ENCODE results near the gene PDXK. TPM values are rescaled to one million over a fixed set of nuclear protein-coding genes. Genes with fewer than 3 reads are reported as not detected.

The PDXK gene
- total and polyA plus RNA-seq, 10 of the 15 experiments (the other 5 are each of a cell fraction or from before 2014, with no cell fraction given): 3.7 to 141 (median 60.0) TPM

DNA sequence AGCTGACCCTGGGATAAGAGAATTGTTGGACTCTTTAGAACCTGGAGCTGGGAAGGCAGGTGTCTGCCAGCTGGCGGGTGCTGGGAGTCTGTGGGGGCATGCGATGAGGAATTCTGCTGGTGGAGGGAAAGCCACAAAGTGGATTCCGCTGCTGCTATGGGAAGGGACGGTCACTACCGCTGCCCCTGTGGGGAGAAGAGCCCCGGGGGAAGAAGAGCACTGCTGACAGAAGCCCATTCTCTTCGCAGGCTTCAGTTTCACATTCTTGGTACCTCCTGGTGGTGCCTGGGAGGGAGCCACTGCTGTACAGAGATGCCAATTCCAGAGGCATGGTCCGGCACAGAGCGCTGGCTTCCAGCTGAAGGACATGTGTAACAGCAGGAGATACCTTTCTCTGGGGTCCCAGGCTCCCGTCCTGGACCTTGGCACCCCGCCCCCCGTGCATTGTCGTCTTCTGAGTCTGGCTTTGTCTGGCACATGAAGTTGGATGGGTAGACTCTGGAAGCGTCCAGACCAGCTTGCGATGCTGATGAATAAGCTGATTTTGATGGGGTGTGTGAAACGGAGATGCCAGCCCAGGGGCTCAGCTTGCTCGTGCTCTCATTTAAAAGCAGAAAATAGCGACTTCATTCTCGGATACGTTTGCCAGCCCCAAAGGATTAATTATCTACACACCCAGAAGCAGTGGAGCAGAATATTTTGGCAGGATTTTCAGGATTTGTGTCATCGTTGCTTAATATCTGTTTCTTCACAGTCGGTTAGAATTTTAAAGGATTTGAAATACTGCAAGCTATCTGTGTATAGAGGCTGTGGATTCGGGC, 13.2 kb downstream of the PDXK start:
- ChIA-PET RAD21 (ENCODE audit: unreplicated experiment) (no interaction called here), CTCF (no interaction called here), SMC1A (ENCODE audit: uncharacterized antibody, unreplicated experiment) (interaction anchor here (0.6 kb wide), 1 partner anchor 206 kb away, joined by 3 read pairs; no protein-coding TSS in a partner anchor), POLR2A (no interaction called here)
- Histone ChIP-seq H4K20me1 (ENCODE audit: control insufficient read depth, insufficient read depth) (no peaks in the 10 kb centered on the region; the same call in 1 of the 2 replicates), H3K27me3 (replicated peaks in 1 of 2; ENCODE audit: control insufficient read depth in 2 of 2, insufficient read depth in 2 of 2, low read length in 1 of 2) (no peaks in the 10 kb centered on the region), H3K4me2 (ENCODE audit: control insufficient read depth, insufficient read depth) (no peak overlapping the region), H3K27ac (ENCODE audit: control insufficient read depth, insufficient read depth) (no peak overlapping the region), H3K4me3 (no peak overlapping the region), H3K9me3 (replicated peaks; ENCODE audit: control insufficient read depth, insufficient read depth, low read length) (no peaks in the 10 kb centered on the region), H3K4me1 (ENCODE audit: control insufficient read depth, insufficient read depth, low read length) (peaks cover 17% of the 10 kb centered on the region), H3K79me2 (ENCODE audit: control insufficient read depth, insufficient read depth, low read length) (peaks cover 29% of the 10 kb centered on the region), H2AFZ (ENCODE audit: control insufficient read depth, low read depth, low read length) (no peak overlapping the region), H3K36me3 (ENCODE audit: control insufficient read depth in 2 of 2, insufficient read depth in 2 of 2, low read length in 1 of 2) (peaks cover 7 to 11% of the 10 kb centered on the region in 2 experiments; a peak in 3 of 4 replicates), H3K9ac (ENCODE audit: control insufficient read depth, insufficient read depth, low read length) (no peak overlapping the region)
- DNase-seq (ENCODE audit: low read depth, low spot score): no peak
- ATAC-seq: no peak
- BruUV-seq (replicated peaks): no TSS peak
- in situ Hi-C loops (cut with MboI): no loop called here
- TF ChIP-seq, protein P1, sequence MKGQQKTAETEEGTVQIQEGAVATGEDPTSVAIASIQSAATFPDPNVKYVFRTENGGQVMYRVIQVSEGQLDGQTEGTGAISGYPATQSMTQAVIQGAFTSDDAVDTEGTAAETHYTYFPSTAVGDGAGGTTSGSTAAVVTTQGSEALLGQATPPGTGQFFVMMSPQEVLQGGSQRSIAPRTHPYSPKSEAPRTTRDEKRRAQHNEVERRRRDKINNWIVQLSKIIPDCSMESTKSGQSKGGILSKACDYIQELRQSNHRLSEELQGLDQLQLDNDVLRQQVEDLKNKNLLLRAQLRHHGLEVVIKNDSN (IDR thresholded peaks at IDR 0.05; ENCODE audit: borderline replicate concordance, extremely low read length, insufficient read depth, low read depth, low read length): no peak
- TF ChIP-seq PML (IDR thresholded peaks at IDR 0.05; ENCODE audit: low read length) (no peak), RAD51 (IDR thresholded peaks at IDR 0.05) (no peak), FOXK2 (IDR thresholded peaks at IDR 0.05) (no peak), SMARCA5 (IDR thresholded peaks at IDR 0.05) (no peak), YBX1 (IDR thresholded peaks at IDR 0.05) (no peak), RB1 (IDR thresholded peaks at IDR 0.05; ENCODE audit: borderline replicate concordance) (no peak), CHD4 (IDR thresholded peaks at IDR 0.05) (no peak), HDAC6 (IDR thresholded peaks at IDR 0.05; ENCODE audit: unreplicated experiment) (no peak), CREM (IDR thresholded peaks at IDR 0.05; ENCODE audit: low read depth) (no peak), NFYA (IDR thresholded peaks at IDR 0.05; ENCODE audit: borderline replicate concordance, low read depth, low read length) (no peak), RBBP5 (conservative IDR thresholded peaks at IDR 0.05) (no peak), SIX5 (IDR thresholded peaks at IDR 0.05; ENCODE audit: low read depth, low read length, severe bottlenecking) (no peak), MXI1 (IDR thresholded peaks at IDR 0.05; ENCODE audit: low read depth, low read length) (no peak), PAX8 (IDR thresholded peaks at IDR 0.05) (no peak), EP300 (IDR thresholded peaks at IDR 0.05; ENCODE audit: borderline replicate concordance in 1 of 2, control insufficient read depth in 1 of 2, low read depth in 2 of 2, low read length in 2 of 2) (no peak), IKZF1 (conservative IDR thresholded peaks at IDR 0.05) (no peak), LARP7 (IDR thresholded peaks at IDR 0.05) (no peak)
- WGBS (ENCODE audit: insufficient coverage, insufficient replicate concordance, low lambda C conversion rate, missing lambda C conversion rate): 95% methylated on average over 23 of the region's 23 CpGs
- intact Hi-C loops (cut with micrococcal nuclease; ENCODE audit: unreplicated experiment): no loop called here
- FAIRE-seq: no peak

All from GM12878 (cell line).